Fibroblast of lung (primary cell): ENCODE measurements around the gene AACS.

Experiments
- CTCF ChIP-seq, 2 donors: IDR thresholded peaks in 1 of 2; conservative IDR thresholded peaks in 1 of 2; 1 replicate in 1 of 2; 2 replicates in 1 of 2; pipeline ENCODE4 v1.5.1; 2011 to 2012; ENCODE audit warnings: low read length in 2 of 2, control low read depth in 1 of 2, inconsistent platforms in 1 of 2, low read depth in 1 of 2, mild to moderate bottlenecking in 1 of 2
- EZH2 ChIP-seq: IDR thresholded peaks from 2 replicates; pipeline ENCODE4 v1.5.1; 2012; ENCODE audit warnings: low read length, control low read depth, mild to moderate bottlenecking; ENCODE audit errors: missing control alignments

- TF ChIP-seq CTCF (conservative IDR thresholded peaks at IDR 0.05 in 1 of 2, IDR thresholded peaks at IDR 0.05 in 1 of 2; ENCODE audit: low read depth in 1 of 2, low read length in 2 of 2) (no peak), EZH2 (no peak)
Observed at GRCh38 chr12:125056306-125056705, 8.9 kb upstream of the AACS start.
